Ascending aorta (tissue), 2 donors: Measurements from ENCODE around the gene TIGD2. TPM values are rescaled to one million over a fixed set of nuclear protein-coding genes. Genes with fewer than 3 reads are reported as not detected.

Experiments used
- DNase-seq, 2 donors: peaks; one replicate each; pipeline ENCODE4 v3.0.0-alpha.2; 2019; ENCODE audit warnings: low spot score in 2 of 2
- H3K27ac ChIP-seq, 2 donors: fragments of 200-600 bp; sonication (generic); one replicate each; pipeline ENCODE4 v1.5.1; 2016 to 2017; ENCODE audit warnings: mild to moderate bottlenecking in 1 of 2
- H3K27me3 ChIP-seq: fragments of 200-600 bp; sonication (generic); one replicate; pipeline ENCODE4 v1.5.1; 2017
- H3K36me3 ChIP-seq, 2 donors: fragments of 200-600 bp; sonication (generic); one replicate each; pipeline ENCODE4 v1.5.1; 2016
- H3K4me1 ChIP-seq, 2 donors: fragments of 200-600 bp; sonication (generic); one replicate each; pipeline ENCODE4 v1.5.1; 2016 to 2017; ENCODE audit warnings: mild to moderate bottlenecking in 1 of 2
- H3K4me3 ChIP-seq, 2 donors: fragments of 200-600 bp; sonication (generic); one replicate each; pipeline ENCODE4 v1.5.1; 2016 to 2017; ENCODE audit warnings: mild to moderate bottlenecking in 1 of 2
- H3K9me3 ChIP-seq, 2 donors: fragments of 200-600 bp; sonication (generic); one replicate each; pipeline ENCODE4 v1.5.1; 2016
- CTCF ChIP-seq, 3 experiments: fragments of 200-600 bp in 2 of 3; fragments of 450-650 bp in 1 of 3; sonication (generic) in 2 of 3; IDR thresholded peaks; one replicate each; pipeline ENCODE4 v1.5.1; 2016 to 2019; ENCODE audit warnings: antibody characterized with exemption in 3 of 3, mild to moderate bottlenecking in 1 of 3, moderate library complexity in 1 of 3
- intact Hi-C: fragments of 100-400 bp; cut with DNase I; formaldehyde crosslinking; loops from one replicate; pipeline ENCODE4 v1.15.1; 2023
- total RNA-seq: library from RNA; depleted of rRNA; stranded (reverse); fragments of >200 nt; gene quantifications from one replicate; pipeline ENCODE4 v1.1.0, GENCODE V29; 2016

Gene TIGD2
- total RNA-seq, 1 donor from 2014 or later, result 0.21 TPM

GRCh38 chr4:89071311-89071710, 40.0 kb upstream of the TIGD2 start:
- H3K27ac ChIP-seq, result no peak overlapping the region
- no peak for DNase-seq
- no peaks in the 10 kb centered on the region for H3K36me3 ChIP-seq
- no peak overlapping the region for H3K4me3 ChIP-seq
- intact Hi-C loops, result no loop called here
- H3K9me3 ChIP-seq, result no peaks in the 10 kb centered on the region
- H3K27me3 ChIP-seq, result no peaks in the 10 kb centered on the region
- TF ChIP-seq CTCF (IDR thresholded peaks at IDR 0.05), result no peak
- H3K4me1 ChIP-seq, result no peaks in the 10 kb centered on the region

GRCh38 chr4:89072921-89073320, 38.4 kb upstream of the TIGD2 start:
- H3K9me3 ChIP-seq, result peaks cover 0 to 4% of the 10 kb centered on the region in 2 donors
- no peaks in the 10 kb centered on the region for H3K27me3 ChIP-seq
- H3K4me1 ChIP-seq, result no peaks in the 10 kb centered on the region
- no peak for DNase-seq
- H3K27ac ChIP-seq, result no peak overlapping the region
- no peak overlapping the region for H3K4me3 ChIP-seq
- intact Hi-C loops, result no loop called here
- no peak for TF ChIP-seq CTCF (IDR thresholded peaks at IDR 0.05)
- H3K36me3 ChIP-seq, result no peaks in the 10 kb centered on the region

GRCh38 chr4:89077761-89078160, 33.6 kb upstream of the TIGD2 start:
- no peaks in the 10 kb centered on the region for H3K27me3 ChIP-seq
- H3K4me1 ChIP-seq, result no peaks in the 10 kb centered on the region
- peaks cover 0 to 17% of the 10 kb centered on the region in 2 donors for H3K9me3 ChIP-seq
- H3K36me3 ChIP-seq, result no peaks in the 10 kb centered on the region
- no peak for TF ChIP-seq CTCF (IDR thresholded peaks at IDR 0.05)
- intact Hi-C loops, result no loop called here
- no peak for DNase-seq
- no peak overlapping the region for H3K4me3 ChIP-seq
- no peak overlapping the region for H3K27ac ChIP-seq

GRCh38 chr4:89078300-89078699, 33.0 kb upstream of the TIGD2 start:
- peaks cover 0 to 17% of the 10 kb centered on the region in 2 donors for H3K9me3 ChIP-seq
- H3K36me3 ChIP-seq, result no peaks in the 10 kb centered on the region
- no peak for TF ChIP-seq CTCF (IDR thresholded peaks at IDR 0.05)
- H3K4me1 ChIP-seq, result no peaks in the 10 kb centered on the region
- DNase-seq, result no peak
- H3K27me3 ChIP-seq, result no peaks in the 10 kb centered on the region
- no peak overlapping the region for H3K4me3 ChIP-seq
- no peak overlapping the region for H3K27ac ChIP-seq
- intact Hi-C loops, result no loop called here

- Histone ChIP-seq H3K36me3 (no peaks in the 10 kb centered on the region), H3K4me3 (no peak overlapping the region), H3K4me1 (no peaks in the 10 kb centered on the region), H3K9me3 (no peaks in the 10 kb centered on the region), H3K27me3 (no peaks in the 10 kb centered on the region), H3K27ac (no peak overlapping the region)
- no peak for DNase-seq
- TF ChIP-seq CTCF (IDR thresholded peaks at IDR 0.05), result no peak
- intact Hi-C loops, result no loop called here
Measured at GRCh38 chr4:89099034-89099433, 12.3 kb upstream of the TIGD2 start.

GRCh38 chr4:89099471-89099870, 11.9 kb upstream of the TIGD2 start:
- no peak for DNase-seq
- H3K4me3 ChIP-seq, result no peak overlapping the region
- no peaks in the 10 kb centered on the region for H3K27me3 ChIP-seq
- H3K9me3 ChIP-seq, result no peaks in the 10 kb centered on the region
- no peak overlapping the region for H3K27ac ChIP-seq
- no peak for TF ChIP-seq CTCF (IDR thresholded peaks at IDR 0.05)
- intact Hi-C loops, result no loop called here
- H3K4me1 ChIP-seq, result no peaks in the 10 kb centered on the region
- H3K36me3 ChIP-seq, result no peaks in the 10 kb centered on the region
